ENCODE data around the gene PHYKPL.

Gene PHYKPL

DNA sequence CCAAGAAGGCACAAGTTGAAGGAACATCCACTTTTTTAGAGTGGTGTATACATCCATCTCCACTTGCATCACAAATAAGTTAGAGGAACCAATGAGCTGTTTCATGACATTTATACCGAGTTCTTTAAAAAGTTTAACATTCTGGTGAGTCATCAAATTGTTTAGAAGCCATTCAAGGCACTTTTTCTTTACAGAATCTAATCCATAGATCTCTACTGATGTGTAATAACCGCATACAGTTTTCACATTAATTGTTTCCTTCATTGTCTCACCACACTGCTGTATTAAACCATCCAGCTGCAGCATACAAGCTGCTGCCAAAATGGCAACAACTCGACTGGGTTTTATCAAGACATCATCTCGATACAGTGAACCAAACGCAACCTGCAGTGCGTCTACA lies 46.2 kb downstream of the PHYKPL start:
- Histone ChIP-seq H3K4me1 (ENCODE audit: low read length) (no peaks in the 10 kb centered on the region), H3K27ac (ENCODE audit: low read length) (no peak overlapping the region), H3K9ac (ENCODE audit: low read length) (no peak overlapping the region), H3K27me3 (replicated peaks; ENCODE audit: insufficient read depth, low read length) (no peaks in the 10 kb centered on the region), H3F3A (ENCODE audit: insufficient read depth, low read length) (no peaks in the 10 kb centered on the region), H3K9me3 (replicated peaks; ENCODE audit: insufficient read depth, low read length) (no peaks in the 10 kb centered on the region), H4K20me1 (ENCODE audit: insufficient read depth, low read length) (no peaks in the 10 kb centered on the region), H3K9me2 (replicated peaks; ENCODE audit: insufficient read depth, low read length) (no peaks in the 10 kb centered on the region), H3K4me3 (ENCODE audit: low read length) (no peak overlapping the region), H3K4me2 (ENCODE audit: low read depth, low read length) (no peak overlapping the region), H3K36me3 (replicated peaks; ENCODE audit: insufficient read depth, low read length) (no peaks in the 10 kb centered on the region), H2AFZ (ENCODE audit: low read length) (no peak overlapping the region), H3K79me2 (ENCODE audit: low read length) (no peaks in the 10 kb centered on the region)
- no peak for DNase-seq
- TF ChIP-seq CTCF (IDR thresholded peaks at IDR 0.05; ENCODE audit: low read length) = no peak
- TF ChIP-seq EZH2phosphoT487 (IDR thresholded peaks at IDR 0.05; ENCODE audit: low read length) = no peak
- TF ChIP-seq EZH2 (optimal IDR thresholded peaks at IDR 0.05; ENCODE audit: low read depth, low read length) = no peak

- no peaks in the 10 kb centered on the region for H3K36me3 ChIP-seq (replicated peaks; ENCODE audit: insufficient read depth, low read length)
- TF ChIP-seq EZH2phosphoT487 (IDR thresholded peaks at IDR 0.05; ENCODE audit: low read length) (no peak), CTCF (IDR thresholded peaks at IDR 0.05; ENCODE audit: low read length) (no peak), EZH2 (optimal IDR thresholded peaks at IDR 0.05; ENCODE audit: low read depth, low read length) (no peak)
- no peaks in the 10 kb centered on the region for H3K9me2 ChIP-seq (replicated peaks; ENCODE audit: insufficient read depth, low read length)
- no peaks in the 10 kb centered on the region for H3K79me2 ChIP-seq (ENCODE audit: low read length)
- no peak overlapping the region for H3K27ac ChIP-seq (ENCODE audit: low read length)
- H3K4me2 ChIP-seq (ENCODE audit: low read depth, low read length) = no peak overlapping the region
- no peaks in the 10 kb centered on the region for H3K4me1 ChIP-seq (ENCODE audit: low read length)
- H3K4me3 ChIP-seq (ENCODE audit: low read length) = no peak overlapping the region
- no peaks in the 10 kb centered on the region for H3K27me3 ChIP-seq (replicated peaks; ENCODE audit: insufficient read depth, low read length)
- DNase-seq = no peak
- H3F3A ChIP-seq (ENCODE audit: insufficient read depth, low read length) = no peaks in the 10 kb centered on the region
- no peaks in the 10 kb centered on the region for H3K9me3 ChIP-seq (replicated peaks; ENCODE audit: insufficient read depth, low read length)
- H4K20me1 ChIP-seq (ENCODE audit: insufficient read depth, low read length) = no peaks in the 10 kb centered on the region
- H2AFZ ChIP-seq (ENCODE audit: low read length) = no peak overlapping the region
- H3K9ac ChIP-seq (ENCODE audit: low read length) = no peak overlapping the region
These were observed 50.3 kb downstream of the PHYKPL start for GRCh38 chr5:178182158-178182876.

- no peak for TF ChIP-seq EZH2phosphoT487 (IDR thresholded peaks at IDR 0.05; ENCODE audit: low read length)
- TF ChIP-seq CTCF (IDR thresholded peaks at IDR 0.05; ENCODE audit: low read length) = no peak
- H3K9me3 ChIP-seq (replicated peaks; ENCODE audit: insufficient read depth, low read length) = no peaks in the 10 kb centered on the region
- no peaks in the 10 kb centered on the region for H3K27me3 ChIP-seq (replicated peaks; ENCODE audit: insufficient read depth, low read length)
- no peaks in the 10 kb centered on the region for H3K9me2 ChIP-seq (replicated peaks; ENCODE audit: insufficient read depth, low read length)
- no peaks in the 10 kb centered on the region for H4K20me1 ChIP-seq (ENCODE audit: insufficient read depth, low read length)
- no peaks in the 10 kb centered on the region for H3K36me3 ChIP-seq (replicated peaks; ENCODE audit: insufficient read depth, low read length)
- H3K4me2 ChIP-seq (ENCODE audit: low read depth, low read length) = no peak overlapping the region
- H3K4me1 ChIP-seq (ENCODE audit: low read length) = no peaks in the 10 kb centered on the region
- H3K9ac ChIP-seq (ENCODE audit: low read length) = no peak overlapping the region
- DNase-seq = peak; percentile 29
- no peak overlapping the region for H3K4me3 ChIP-seq (ENCODE audit: low read length)
- H2AFZ ChIP-seq (ENCODE audit: low read length) = 0 out of 2 replicates have a peak overlapping the region, but pooled peaks have one; percentile 2
- no peaks in the 10 kb centered on the region for H3F3A ChIP-seq (ENCODE audit: insufficient read depth, low read length)
- no peaks in the 10 kb centered on the region for H3K79me2 ChIP-seq (ENCODE audit: low read length)
- no peak overlapping the region for H3K27ac ChIP-seq (ENCODE audit: low read length)
These were observed 52.3 kb downstream of the PHYKPL start for GRCh38 chr5:178180141-178180863.

Data from MM.1S (cell line).